ENCODE data around the gene HERC2. TPM values are rescaled to one million over a fixed set of nuclear protein-coding genes. Genes with fewer than 3 reads are reported as not detected.
A peak's percentile ranks its signal among the peaks of the same experiment; 100 is the strongest.
"Not testable (repeated sequence)": the region's sequence is repeated elsewhere in the genome, so short reads cannot be mapped to it uniquely, and the experiment has no call there.

HERC2 gene
- total RNA-seq, 1 experiment from 2014 or later = 23.0 TPM

DNA sequence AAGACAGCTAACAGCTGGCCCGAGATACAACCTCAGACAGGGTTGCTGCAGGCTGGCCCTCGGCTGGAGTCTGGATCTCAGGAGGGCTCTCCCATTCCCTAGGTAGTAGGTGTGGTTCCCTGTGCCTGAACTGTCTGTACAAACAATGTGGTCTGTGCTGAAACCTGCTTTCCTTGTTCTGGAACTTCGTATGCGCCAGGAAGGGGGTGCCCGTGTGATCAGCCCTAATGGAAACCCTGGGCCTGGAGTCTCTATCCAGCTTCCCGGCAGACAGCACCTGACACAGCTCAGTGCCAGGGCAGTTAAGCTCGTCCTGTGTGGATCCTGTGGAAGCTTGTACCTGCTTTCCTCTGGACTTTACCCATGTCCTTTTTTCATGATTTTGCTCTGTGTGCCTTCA, 99.4 kb downstream of the HERC2 start:
- not testable (repeated sequence) for DNase-seq (ENCODE audit: low spot score)

DNA sequence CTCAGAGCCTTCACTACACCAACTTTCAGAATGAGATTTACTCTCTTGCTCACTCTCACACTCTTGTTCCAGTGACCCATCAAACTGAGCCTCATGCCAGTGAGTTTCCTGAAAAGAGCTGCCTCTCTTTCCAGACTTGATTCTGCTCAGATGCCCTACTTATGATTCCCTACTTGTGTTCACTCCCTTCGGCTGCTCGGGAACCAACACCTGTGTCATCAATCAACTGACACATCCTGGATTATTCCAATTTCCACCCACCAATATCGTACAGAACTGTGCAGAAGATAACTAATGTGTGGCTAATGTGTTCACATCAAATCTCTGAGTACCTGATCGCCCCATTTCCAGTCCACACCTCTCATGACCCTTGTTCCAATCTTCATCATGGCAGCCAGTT, 100.3 kb downstream of the HERC2 start:
- not testable (repeated sequence) for DNase-seq (ENCODE audit: low spot score)

DNA sequence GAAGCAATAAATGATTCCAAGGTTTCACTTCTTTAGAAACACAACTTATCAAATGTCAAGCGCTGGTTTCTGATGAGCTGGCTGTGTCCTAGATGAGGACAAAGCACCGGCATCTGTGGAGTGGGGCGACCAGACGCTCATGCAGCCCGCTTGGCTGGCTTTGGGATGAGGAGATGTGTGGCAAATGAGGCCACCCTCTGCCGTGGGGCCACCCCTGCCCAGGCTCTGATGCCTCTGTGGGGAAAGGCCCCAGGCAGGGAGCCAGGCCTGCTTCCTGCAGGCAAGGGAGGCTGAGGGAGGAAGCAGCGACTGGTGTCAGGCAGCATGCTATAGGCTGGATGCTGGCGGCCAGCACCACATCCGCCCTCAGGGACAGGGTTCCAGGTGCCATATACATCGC, 102.9 kb downstream of the HERC2 start:
- no peak for DNase-seq (ENCODE audit: low spot score)

DNA sequence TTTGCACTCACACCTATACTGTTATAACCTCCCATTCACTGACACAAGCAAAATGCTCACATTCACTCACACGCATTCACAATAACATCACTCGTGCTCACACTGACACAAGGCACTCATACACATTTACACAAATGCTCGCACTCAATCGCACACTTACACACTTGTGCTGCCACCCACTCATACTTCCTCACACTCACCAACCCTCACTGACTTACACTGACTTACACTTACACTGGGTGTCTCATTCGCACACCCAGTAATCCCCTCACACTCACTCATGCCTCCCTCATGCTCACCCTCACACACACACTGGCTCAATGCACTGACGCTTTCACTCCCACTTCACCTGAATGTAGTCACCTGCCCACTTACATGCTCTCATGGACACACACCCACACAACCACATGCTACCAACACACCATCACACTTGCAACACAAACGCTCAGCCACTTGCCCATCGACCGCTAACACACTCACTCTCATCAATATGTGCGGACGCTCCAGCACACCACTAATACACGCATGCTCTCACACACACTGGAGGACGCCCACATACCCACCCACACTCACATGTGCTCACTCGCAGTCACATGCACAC, 104.9 kb downstream of the HERC2 start:
- DNase-seq (ENCODE audit: low spot score) = not testable (repeated sequence)

DNA sequence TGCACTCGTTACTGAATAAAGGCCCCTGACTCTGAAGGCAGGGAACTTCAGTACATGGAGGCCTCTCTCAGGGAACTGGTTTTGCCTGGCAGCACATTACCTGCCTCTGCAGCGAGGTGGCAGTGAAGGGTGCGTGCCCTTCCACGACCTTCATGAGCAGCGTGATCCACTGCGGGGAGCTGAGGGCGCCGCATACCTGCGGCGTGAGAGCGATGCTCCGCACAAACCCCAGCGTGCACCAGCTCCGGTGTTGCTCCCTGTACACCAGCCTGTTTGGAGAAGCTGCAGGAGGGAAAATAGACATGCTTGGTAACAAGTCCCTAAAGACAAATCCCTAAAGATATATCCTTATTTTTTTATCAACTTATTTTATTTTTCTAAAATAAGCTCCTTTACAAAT, 106.5 kb downstream of the HERC2 start:
- not testable (repeated sequence) for DNase-seq (ENCODE audit: low spot score)

DNA sequence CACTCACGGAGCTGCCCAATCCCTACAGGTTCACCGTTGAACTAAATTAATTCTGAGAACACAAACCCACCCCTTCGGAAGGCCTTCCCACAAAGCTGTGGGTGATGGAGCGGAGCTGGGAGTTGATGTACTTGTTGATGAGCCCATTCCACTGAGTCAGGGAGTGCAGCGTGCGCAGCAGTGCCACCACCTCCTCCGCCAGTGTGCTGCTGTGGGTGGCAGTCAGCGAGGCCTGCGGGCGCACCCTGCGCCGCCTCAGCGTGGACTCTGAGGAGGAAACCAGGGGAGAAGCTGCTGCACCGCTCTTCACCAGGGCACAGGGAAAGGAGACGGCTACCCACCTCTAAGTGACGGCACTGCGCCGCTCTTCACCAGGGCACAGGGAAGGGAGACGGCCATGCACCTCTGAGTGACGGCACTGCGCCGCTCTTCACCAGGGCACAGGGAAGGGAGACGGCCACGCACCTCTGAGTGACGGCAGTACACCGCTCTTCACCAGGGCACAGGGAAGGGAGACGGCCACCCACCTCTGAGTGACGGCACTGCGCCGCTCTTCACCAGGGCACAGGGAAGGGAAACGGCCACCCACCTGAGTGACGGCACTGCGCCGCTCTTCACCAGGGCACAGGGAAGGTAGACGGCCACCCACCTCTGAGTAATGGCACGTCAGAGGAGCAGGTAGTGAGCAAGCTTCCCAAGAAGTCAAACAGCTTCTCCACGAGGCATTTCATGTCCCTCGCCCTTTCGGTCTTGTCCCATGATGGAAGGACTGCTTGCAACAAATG, 107.8 kb downstream of the HERC2 start:
- DNase-seq (ENCODE audit: low spot score) = not testable (repeated sequence)

DNA sequence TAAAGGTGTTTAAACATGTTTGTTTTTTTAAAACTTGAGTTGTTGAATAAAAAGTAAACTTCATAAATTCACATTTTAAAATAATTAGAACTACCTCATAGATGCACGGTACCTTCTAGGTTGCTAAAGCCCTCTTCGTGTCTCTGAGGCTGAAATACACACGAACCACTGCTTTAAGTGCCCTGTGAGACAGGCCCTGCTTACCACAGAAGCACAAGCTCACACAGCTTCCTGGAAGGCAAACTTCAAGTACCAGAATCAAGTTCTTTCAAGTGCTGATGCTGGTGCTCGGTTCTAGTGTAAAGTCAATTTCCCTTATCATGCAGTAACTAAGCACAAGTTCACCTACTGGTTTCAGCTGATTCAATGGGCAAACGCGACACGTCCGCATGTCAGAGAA, 108.6 kb downstream of the HERC2 start:
- DNase-seq (ENCODE audit: low spot score) = not testable (repeated sequence)

DNA sequence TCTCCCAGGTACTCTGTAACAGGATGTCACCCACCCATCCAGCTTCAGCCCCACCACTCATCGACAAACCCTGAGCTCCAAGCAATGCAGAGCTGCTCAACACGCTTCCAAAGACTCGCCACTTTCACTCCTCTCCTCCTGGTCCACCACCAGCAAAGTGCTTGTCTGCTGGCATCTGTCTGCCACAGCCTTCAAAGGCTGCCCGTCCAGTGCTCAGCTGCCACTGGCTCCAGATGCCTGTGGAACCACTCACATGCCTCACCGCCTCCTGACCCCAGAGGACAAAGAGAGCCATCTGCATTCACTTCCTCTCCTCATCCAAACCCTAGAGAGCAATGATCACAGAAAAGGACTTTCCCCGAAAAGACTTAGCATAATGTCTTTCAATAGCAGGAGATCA, 113.4 kb downstream of the HERC2 start:
- no peak for DNase-seq (ENCODE audit: low spot score)

DNA sequence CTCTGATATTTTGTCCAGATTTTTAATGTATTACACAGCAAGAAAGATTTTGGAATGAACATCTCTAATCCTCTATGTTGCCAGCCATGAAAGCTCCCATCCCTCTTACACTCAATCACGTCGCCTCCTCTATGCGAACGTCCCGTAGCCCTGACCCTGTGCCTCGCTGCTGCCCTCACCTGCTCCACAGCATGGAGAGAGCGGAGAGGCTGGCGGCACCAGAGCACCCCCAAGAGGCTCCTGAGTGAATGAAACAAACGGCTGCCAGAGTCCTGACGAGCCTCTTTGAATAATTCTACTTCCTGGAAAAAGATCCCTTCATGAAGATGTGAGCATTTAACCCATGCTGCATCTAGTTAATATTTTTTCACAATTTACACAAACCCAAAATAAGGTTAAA, 116.3 kb downstream of the HERC2 start:
- not testable (repeated sequence) for DNase-seq (ENCODE audit: low spot score)

DNA sequence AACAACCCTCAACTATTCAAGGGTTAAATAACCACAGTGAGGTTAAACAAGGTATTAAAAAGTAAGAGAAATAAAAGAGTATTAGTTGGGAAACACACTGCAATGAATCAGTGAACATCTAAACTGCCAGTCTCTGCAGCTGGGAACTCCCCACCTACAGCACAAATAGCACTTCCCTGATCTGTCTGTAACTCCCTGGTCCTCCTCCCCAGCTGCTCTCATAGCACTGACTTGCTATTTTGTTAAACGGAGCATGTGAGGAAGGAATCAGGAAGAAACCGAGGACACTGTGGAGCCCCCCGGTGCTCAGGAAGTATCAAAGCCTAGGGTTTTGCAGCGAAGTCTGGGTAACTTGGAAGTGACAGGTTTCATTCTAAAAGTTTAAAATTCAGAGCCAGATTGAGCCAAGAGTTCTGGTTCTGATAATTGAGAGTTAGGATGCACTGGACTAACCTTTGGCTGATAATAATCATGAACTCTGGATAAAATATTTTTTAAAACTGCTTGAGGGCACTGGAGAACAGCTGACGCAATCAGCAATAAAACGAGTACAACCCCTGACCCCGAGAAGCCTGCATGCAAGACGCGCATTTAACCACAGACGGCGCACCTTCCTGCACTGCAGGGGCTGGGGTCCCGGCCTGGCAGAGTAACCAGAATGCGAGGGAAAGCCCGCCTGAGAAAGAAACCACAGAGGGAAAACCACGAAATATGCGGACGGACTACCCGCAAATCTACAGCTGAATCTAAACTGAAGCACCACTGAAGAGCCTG, 118.7 kb downstream of the HERC2 start:
- not testable (repeated sequence) for DNase-seq (ENCODE audit: low spot score)

DNA sequence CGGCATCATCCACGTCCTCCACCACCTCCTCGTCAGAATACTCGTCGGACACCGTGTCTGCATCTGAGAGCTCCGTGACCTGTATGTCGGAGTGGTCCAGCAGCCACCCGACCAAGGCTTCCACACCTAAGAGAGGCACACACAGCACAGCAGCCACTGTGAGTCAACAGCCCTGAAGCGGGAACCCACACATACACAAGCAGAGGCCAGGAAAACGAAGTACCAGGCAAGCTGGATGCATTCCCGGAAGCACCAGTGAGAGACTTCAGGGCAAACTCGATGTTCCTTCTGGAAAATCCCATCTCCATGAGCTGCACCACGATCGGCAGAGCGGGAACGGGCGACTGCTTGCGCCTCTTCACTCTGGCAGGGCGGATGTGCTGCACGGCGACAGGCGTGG, 119.9 kb downstream of the HERC2 start:
- DNase-seq (ENCODE audit: low spot score) = not testable (repeated sequence)

DNA sequence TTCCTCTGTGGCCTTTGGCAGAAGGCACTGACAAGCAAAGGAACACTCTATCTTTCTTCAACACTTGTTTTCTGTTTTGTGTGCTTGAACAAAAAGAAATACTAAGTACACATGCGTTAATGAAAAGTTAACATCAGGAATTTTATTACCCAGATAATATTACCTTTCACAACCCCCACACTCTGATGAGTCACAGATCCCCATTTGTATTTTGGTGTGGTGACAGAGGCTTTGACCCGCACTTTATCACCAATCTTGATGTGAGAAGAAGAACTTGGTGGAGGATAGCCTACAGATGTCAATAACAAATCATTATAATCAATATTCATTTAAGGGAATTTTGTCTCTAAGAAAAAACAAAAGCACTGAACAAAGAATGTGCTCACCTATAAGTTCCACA, 123.8 kb downstream of the HERC2 start:
- not testable (repeated sequence) for DNase-seq (ENCODE audit: low spot score)

DNA sequence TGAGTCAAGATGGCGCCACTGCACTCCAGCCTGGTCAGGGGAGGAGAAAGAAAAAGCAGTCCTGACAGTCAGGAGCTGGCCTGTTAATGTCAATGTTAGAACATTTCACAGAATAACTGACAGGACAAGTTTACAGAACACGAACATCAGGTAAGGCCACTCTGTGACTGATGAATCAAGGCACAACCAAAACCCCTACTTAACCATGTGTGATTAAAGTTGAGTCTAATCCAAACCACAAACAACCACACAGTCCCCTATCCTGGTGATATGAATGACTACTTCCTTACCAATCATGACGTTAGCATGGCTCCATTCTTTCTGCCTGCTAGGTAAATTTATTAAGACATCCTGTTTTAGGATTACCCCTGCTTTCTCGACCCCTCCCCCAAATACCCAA, 124.3 kb downstream of the HERC2 start:
- not testable (repeated sequence) for DNase-seq (ENCODE audit: low spot score)

DNA sequence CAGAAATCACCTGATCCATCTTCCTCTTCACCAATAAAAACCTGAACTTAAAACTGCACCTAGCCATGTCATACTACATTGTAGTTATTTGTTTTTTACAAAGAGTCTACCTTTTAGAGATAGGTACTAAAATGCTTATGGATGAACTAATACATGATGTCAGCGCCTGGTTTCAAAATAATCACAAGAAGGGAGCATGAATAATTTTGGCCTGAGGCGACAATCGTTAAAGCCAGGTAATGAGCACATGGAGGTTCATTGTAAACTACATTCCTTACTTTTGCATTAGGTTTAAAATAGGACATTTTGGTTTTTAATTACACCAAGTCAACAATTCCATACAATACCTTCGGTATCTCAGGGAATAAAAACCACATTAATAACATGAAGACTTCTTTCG, 125.4 kb downstream of the HERC2 start:
- DNase-seq (ENCODE audit: low spot score) = not testable (repeated sequence)

DNA sequence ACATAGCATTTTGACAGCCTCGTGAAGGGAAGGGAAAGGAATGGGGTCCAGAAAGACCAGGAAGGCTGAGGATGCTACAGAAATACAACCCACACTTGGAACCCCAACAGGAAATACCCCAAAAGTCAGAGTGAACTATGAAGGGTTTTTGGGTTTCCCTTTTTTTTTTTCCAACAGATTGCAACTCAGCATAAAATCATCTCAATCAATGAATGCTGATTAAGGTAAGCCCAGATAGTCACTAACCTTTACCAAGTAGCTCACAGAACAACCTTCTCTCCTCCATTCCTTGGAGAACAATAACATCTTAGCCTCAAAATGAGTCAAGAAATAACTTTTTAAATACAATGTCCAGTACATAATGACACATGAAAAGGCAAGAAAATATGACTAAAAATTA, 129.2 kb downstream of the HERC2 start:
- DNase-seq (ENCODE audit: low spot score) = no peak

DNA sequence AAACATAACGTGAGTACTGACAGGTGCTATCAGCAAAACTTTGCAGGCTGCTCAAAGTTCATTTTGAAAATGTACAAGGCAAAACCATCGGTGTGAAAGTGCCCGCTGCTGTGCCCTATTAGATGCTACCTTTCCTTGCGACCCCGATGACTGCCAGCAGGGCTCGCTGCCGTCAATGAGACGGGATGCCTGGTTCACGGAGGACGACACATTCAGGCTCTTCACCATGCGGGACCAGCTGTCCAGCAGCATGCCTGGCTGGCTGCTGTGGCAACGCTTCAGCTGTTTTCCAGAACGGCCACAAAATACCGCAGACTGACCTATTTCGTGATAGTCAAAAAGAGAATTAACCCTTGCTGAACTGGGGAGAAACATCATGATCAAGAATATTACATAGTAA, 130.1 kb downstream of the HERC2 start:
- DNase-seq (ENCODE audit: low spot score) = peak; percentile 66

DNA sequence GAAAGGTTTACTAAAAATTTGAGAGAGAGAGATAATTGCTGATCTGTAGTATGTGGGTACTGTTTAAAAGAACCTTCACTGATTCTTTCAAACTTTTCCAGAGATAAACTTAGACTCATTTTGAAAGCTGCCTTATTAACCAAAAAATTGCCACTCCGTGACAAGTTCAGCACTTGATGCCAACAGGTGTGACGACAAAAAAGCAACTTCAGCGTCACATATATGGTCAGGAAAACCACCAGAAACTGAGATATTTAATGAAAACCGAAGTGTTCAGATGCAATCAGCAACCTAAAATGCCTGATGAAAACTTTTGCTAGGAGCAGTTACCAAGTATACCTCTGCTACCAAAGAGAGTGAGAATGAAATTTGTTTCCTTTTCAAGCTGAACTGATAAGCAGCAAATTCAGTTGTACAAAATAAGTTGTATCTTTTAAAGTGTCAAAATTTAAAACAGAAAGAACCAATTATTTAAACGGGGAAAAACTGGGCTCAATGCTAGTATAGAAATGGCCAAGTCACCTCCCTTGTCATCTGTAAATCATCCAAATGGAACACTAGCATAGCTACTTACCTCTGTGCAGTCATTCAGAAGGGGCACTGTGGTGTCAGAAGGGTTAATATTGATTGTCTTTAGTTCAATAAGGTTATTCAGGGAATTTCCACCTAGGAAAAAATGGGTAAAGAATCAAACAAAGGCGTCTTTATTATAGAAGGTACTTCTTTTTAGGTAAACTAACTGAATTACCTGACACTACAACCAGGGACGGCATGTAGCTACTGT, 131.4 kb downstream of the HERC2 start:
- no peak for DNase-seq (ENCODE audit: low spot score)

DNA sequence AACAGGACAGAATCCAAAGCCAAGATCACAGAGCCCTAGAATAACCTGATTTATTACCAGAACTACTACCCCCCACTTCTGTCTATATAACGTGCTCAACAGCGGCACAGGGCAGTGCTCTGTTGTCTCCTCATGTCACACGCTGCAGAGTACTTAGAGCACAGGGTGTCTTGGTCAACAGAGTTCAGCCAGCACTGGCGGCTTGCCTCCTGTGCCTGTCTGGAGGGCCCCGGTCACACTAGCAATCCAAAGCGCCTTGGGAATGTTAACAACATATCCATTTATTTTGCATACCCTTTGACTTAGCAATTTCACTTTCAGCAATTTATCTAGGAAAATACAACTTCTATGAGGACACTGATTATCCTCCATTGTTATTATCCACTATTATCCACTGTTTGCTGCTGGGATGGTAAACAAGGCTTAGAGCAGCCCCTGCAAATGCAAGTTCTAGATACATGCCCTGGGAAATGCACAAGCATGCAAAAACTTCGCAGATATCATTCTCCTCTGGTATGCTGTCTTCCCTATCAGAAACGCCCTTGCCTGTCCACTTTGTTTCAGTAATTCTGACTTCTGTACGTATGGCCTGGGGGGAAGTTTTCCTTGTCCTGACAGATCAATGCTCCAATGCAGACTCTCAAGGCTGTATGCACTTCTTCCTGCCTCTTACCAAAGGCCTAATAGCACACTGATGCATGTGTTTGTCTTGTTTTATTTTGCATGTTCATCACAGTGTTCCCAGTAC, 136.7 kb downstream of the HERC2 start:
- no peak for DNase-seq (ENCODE audit: low spot score)

DNA sequence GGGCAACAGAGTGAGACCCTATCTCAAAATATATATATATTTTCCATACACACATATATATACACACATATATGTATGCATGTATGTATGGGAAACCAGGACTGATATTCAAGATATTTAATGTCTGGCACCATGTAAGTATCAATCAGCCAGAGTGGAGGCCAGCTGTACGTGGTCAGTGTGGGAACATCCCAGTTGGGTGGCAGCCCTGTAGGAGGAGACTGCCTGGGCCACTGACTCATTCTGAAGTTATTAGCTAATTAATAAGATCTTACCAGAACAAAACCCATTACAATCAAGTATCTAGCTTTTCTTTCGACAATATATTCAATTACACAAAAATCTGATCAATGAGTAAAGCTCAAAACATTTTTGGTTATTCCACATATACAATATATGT, 137.8 kb downstream of the HERC2 start:
- no peak for DNase-seq (ENCODE audit: low spot score)

DNA sequence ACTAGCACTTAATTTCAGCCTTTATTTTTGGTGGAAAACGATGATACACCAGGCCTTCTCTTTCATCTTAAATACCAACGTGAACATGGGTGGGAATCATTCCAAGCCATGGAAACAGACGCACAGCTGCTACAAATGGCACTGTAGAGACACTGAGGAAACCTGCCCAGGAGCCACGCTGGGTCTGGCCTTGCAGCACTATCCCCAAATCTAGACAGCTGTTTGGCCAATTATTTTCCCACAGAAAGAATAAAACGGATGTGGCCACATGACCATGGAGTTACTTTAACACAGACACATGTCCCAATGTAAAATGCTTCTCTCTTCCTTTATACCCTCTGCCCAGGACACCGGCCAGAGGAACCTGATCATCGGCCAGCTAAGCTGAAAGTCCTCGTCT, 139.2 kb downstream of the HERC2 start:
- no peak for DNase-seq (ENCODE audit: low spot score)

DNA sequence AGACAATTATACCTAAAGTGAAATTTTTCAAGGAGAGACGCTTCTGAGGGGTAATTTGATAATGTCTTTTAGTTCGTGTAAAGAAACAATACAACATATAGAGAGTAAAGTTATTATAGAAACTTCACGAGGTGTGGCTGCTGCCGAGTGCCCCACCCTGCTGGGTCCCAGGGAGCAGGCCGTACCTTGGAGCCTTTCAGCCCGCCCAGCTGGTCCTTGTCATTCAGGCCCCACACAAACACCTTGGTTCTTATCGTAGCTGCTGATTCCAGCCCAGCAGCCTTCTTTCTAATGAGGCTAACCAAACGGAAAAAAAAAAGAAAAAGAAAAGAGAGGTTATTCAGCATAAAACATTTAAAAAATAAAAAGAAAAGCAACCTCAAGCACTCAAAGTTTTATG, 139.8 kb downstream of the HERC2 start:
- DNase-seq (ENCODE audit: low spot score) = no peak

All from H4 (cell line).